AG04450 (cell line): ENCODE measurements around the gene SNRPE. TPM values are rescaled to one million over a fixed set of nuclear protein-coding genes. Genes with fewer than 3 reads are reported as not detected.
A peak's percentile ranks its signal among the peaks of the same experiment; 100 is the strongest.

Experiments
- CTCF ChIA-PET: fragments of 300-600, 350-600 bp; formaldehyde crosslinking; extraction: SDS; loops from one replicate; lab custom pipeline; 2022; ENCODE audit warnings: antibody characterized with exemption, inconsistent platforms; lab: Charles Lee
- POLR2A ChIA-PET: fragments of 350-600 bp; formaldehyde crosslinking; extraction: SDS; loops from one replicate; lab custom pipeline; 2021; ENCODE audit warnings: antibody characterized with exemption, inconsistent platforms; lab: Yijun Ruan, JAX
- DNase-seq: peaks from one replicate; pipeline ENCODE4 v3.0.0-alpha.2; 2011; ENCODE audit warnings: low read depth, low spot score
- H3K27ac ChIP-seq: one replicate; pipeline ENCODE4 v1.5.1; 2012; ENCODE audit warnings: low read depth, low read length, control low read depth
- H3K27me3 ChIP-seq: one replicate; pipeline ENCODE4 v1.6.0; 2012; ENCODE audit warnings: low read length; ENCODE audit not compliant: control insufficient read depth, insufficient read depth
- H3K4me3 ChIP-seq: 2 replicates; pipeline ENCODE4 v1.5.1; 2011; ENCODE audit warnings: mild to moderate bottlenecking, low read depth, low read length, control low read depth
- H3K9me3 ChIP-seq: 2 replicates; pipeline ENCODE4 v1.5.1; 2012; ENCODE audit warnings: low read length; ENCODE audit not compliant: control insufficient read depth, insufficient read depth
- CTCF ChIP-seq: IDR thresholded peaks from 2 replicates; pipeline ENCODE4 v1.5.1; 2011; ENCODE audit warnings: low read depth, low read length, control low read depth, inconsistent platforms
- polyA plus RNA-seq: library from polyadenylated mRNA; depleted of rRNA; stranded (reverse); fragments of >200 nt; gene quantifications from 2 replicates; pipeline ENCODE4 v1.2.3, GENCODE V29; 2011

SNRPE gene
- polyA plus RNA-seq, 1 experiment = 278 TPM

GRCh38 chr1:203901581-203901980 is 40.2 kb downstream of the SNRPE start:
- ChIA-PET POLR2A (no interaction called here), CTCF (no interaction called here)
- DNase-seq = no peak
- no peak overlapping the region for H3K4me3 ChIP-seq
- TF ChIP-seq CTCF = no peak
- H3K27me3 ChIP-seq = no peaks in the 10 kb centered on the region
- H3K9me3 ChIP-seq = peaks cover 6% of the 10 kb centered on the region
- no peak overlapping the region for H3K27ac ChIP-seq

- Histone ChIP-seq H3K4me3 (no peak overlapping the region), H3K27ac (no peak overlapping the region), H3K9me3 (peaks cover 2% of the 10 kb centered on the region), H3K27me3 (no peaks in the 10 kb centered on the region)
- no peak for DNase-seq
- POLR2A ChIA-PET = no interaction called here
- no peak for TF ChIP-seq CTCF
- CTCF ChIA-PET = interaction anchor here (0.6 kb wide), 1 partner anchor 21 kb away, joined by 3 read pairs; no protein-coding TSS in a partner anchor
Measured at GRCh38 chr1:203905275-203905674, 43.9 kb downstream of the SNRPE start.

GRCh38 chr1:203906932-203907331 is 45.5 kb downstream of the SNRPE start:
- Histone ChIP-seq H3K27ac (peak overlapping the region; percentile 33), H3K9me3 (no peaks in the 10 kb centered on the region), H3K27me3 (no peaks in the 10 kb centered on the region), H3K4me3 (no peak overlapping the region)
- CTCF ChIA-PET = no interaction called here
- POLR2A ChIA-PET = no interaction called here
- peak; percentile 66 for DNase-seq
- TF ChIP-seq CTCF = no peak

GRCh38 chr1:203907901-203908300 is 46.5 kb downstream of the SNRPE start:
- ChIA-PET CTCF (no interaction called here), POLR2A (no interaction called here)
- Histone ChIP-seq H3K27ac (peak overlapping the region; percentile 33), H3K27me3 (no peaks in the 10 kb centered on the region), H3K4me3 (no peak overlapping the region), H3K9me3 (no peaks in the 10 kb centered on the region)
- TF ChIP-seq CTCF = no peak
- DNase-seq = no peak

- POLR2A ChIA-PET = interaction anchor here (0.6 to 0.7 kb wide), 2 partner anchors 45 to 220 kb away, joined by 8 read pairs; no protein-coding TSS in a partner anchor
- CTCF ChIA-PET = interaction anchor here (0.5 to 2.4 kb wide), 4 partner anchors 17 to 649 kb away, joined by 3 to 10 read pairs (median 5); no protein-coding TSS in a partner anchor
Measured at GRCh38 chr1:203911806-203912205, 50.4 kb downstream of the SNRPE start.

More at GRCh38 chr1:203911806-203912205, 50.4 kb downstream of the SNRPE start:
- no peak for TF ChIP-seq CTCF
- Histone ChIP-seq H3K27me3 (no peaks in the 10 kb centered on the region), H3K4me3 (no peak overlapping the region), H3K27ac (no peak overlapping the region), H3K9me3 (no peaks in the 10 kb centered on the region)
- no peak for DNase-seq
